Erythroblast (primary cell): ENCODE measurements around the gene LCN12.

Source experiments
- GATA1 ChIP-seq: IDR thresholded peaks from 2 replicates; pipeline ENCODE4 v1.6.1; 2011; ENCODE audit warnings: low read depth, mild to moderate bottlenecking, control low read depth, low read length, moderate library complexity
- POLR2A ChIP-seq: IDR thresholded peaks from 2 replicates; pipeline ENCODE4 v1.6.1; 2011; ENCODE audit warnings: mild to moderate bottlenecking, low read length

GRCh38 chr9:136923881-136924280, 28.2 kb upstream of the LCN12 start:
- TF ChIP-seq POLR2A (no peak), GATA1 (no peak)
